ENCODE data around the gene NLRX1. TPM values are rescaled to one million over a fixed set of nuclear protein-coding genes. Genes with fewer than 3 reads are reported as not detected.

NLRX1 gene
- total RNA-seq, 4 donors from 2014 or later, result 16.0 to 27.7 (median 20.5) TPM

DNA sequence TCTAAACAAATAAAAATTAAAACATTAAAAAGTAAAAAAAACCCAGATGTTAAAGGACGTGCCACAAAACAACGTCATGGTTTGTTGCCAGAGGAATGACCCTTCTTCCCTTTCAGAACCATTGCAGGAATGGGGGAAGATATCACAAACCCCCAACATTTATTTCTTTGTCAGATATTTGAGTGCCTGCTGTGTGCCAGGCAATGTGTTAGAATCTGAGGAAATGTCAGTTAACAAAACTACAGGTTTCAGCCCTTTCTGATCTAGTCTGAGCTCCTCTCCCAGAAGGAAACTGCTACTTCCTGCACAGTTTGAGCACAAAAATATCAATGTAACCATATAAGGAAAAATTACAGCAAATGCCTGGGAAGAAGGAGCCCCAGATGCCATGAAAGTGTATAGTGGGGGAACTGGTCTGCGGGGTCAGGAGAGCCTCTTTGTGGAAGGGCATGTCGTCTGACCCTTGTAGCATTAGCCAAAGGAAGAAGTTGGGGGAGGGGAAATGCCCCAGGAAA, 9.7 kb downstream of the NLRX1 start:
- no peak for TF ChIP-seq EP300 (IDR thresholded peaks at IDR 0.05)
- TF ChIP-seq, protein P1, sequence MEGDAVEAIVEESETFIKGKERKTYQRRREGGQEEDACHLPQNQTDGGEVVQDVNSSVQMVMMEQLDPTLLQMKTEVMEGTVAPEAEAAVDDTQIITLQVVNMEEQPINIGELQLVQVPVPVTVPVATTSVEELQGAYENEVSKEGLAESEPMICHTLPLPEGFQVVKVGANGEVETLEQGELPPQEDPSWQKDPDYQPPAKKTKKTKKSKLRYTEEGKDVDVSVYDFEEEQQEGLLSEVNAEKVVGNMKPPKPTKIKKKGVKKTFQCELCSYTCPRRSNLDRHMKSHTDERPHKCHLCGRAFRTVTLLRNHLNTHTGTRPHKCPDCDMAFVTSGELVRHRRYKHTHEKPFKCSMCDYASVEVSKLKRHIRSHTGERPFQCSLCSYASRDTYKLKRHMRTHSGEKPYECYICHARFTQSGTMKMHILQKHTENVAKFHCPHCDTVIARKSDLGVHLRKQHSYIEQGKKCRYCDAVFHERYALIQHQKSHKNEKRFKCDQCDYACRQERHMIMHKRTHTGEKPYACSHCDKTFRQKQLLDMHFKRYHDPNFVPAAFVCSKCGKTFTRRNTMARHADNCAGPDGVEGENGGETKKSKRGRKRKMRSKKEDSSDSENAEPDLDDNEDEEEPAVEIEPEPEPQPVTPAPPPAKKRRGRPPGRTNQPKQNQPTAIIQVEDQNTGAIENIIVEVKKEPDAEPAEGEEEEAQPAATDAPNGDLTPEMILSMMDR (IDR thresholded peaks at IDR 0.05), result no peak
- TF ChIP-seq POLR2A (IDR thresholded peaks at IDR 0.05), result no peak
- WGBS, 2 donors, result 32 to 44% methylated on average over 4 of the region's 4 CpGs
- DNase-seq (ENCODE audit: low spot score in 2 of 2), result no peak
- Histone ChIP-seq H3K27me3 (no peaks in the 10 kb centered on the region), H3K4me3 (no peak overlapping the region), H3K9me3 (no peaks in the 10 kb centered on the region), H3K27ac (no peak overlapping the region), H3K36me3 (peaks cover 0 to 97% (median 0%) of the 10 kb centered on the region in 3 donors), H3K4me1 (peaks cover 0 to 5% (median 0%) of the 10 kb centered on the region in 4 donors)

DNA sequence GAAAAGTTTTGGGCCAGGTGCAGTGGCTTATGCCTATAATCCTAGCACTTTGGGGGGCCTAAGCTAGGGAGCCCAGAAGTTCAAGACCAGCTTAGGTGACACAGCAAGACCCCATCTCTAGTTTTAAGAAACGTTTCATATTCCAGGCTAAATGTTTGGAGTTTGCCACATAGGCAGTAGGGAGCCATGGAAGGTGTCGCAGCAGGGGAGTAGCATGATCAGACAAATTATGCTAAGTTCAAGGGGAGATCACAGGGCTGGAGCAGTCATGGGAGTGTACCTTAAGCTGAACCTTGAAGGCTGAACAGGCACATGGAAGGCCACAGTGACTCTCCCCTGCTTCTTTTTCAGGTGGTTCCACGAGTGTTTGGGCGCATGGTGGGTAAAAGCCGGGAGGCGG, 10.8 kb downstream of the NLRX1 start:
- H3K4me1 ChIP-seq, result peaks cover 0 to 5% (median 0%) of the 10 kb centered on the region in 4 donors
- H3K36me3 ChIP-seq, result peaks cover 0 to 95% (median 0%) of the 10 kb centered on the region in 3 donors
- H3K27me3 ChIP-seq, result no peaks in the 10 kb centered on the region
- H3K27ac ChIP-seq, result no peak overlapping the region
- H3K4me3 ChIP-seq, result no peak overlapping the region
- TF ChIP-seq EP300 (IDR thresholded peaks at IDR 0.05) (no peak), POLR2A (IDR thresholded peaks at IDR 0.05) (no peak)
- TF ChIP-seq, protein P1 (IDR thresholded peaks at IDR 0.05), result no peak
- H3K9me3 ChIP-seq, result no peaks in the 10 kb centered on the region
- no peak for DNase-seq (ENCODE audit: low spot score in 2 of 2)
- 87 to 92% methylated on average over 6 of the region's 6 CpGs for WGBS, 2 donors

DNA sequence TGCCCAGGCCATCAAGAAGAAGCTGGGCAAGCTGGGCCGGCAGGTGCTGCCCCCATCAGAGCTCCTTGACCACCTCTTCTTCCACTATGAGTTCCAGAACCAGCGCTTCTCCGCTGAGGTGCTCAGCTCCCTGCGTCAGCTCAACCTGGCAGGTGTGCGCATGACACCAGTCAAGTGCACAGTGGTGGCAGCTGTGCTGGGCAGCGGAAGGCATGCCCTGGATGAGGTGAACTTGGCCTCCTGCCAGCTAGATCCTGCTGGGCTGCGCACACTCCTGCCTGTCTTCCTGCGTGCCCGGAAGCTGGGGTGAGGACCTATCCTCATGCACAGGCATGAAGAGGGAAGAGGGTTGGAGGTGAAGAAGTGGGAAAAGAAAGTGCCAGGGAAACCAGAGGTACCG, 11.5 kb downstream of the NLRX1 start:
- peaks cover 0 to 5% (median 0%) of the 10 kb centered on the region in 4 donors for H3K4me1 ChIP-seq
- no peaks in the 10 kb centered on the region for H3K27me3 ChIP-seq
- no peak overlapping the region for H3K27ac ChIP-seq
- TF ChIP-seq, protein P1 (IDR thresholded peaks at IDR 0.05), result no peak
- no peak for TF ChIP-seq EP300 (IDR thresholded peaks at IDR 0.05)
- TF ChIP-seq POLR2A (IDR thresholded peaks at IDR 0.05), result no peak
- 94 to 95% methylated on average over 10 of the region's 10 CpGs for WGBS, 2 donors
- no peak for DNase-seq (ENCODE audit: low spot score in 2 of 2)
- H3K4me3 ChIP-seq, result no peak overlapping the region
- H3K36me3 ChIP-seq, result peaks cover 0 to 89% (median 0%) of the 10 kb centered on the region in 3 donors
- H3K9me3 ChIP-seq, result no peaks in the 10 kb centered on the region

- Histone ChIP-seq H3K36me3 (peaks cover 0 to 79% (median 0%) of the 10 kb centered on the region in 3 donors), H3K4me1 (peaks cover 0 to 5% (median 0%) of the 10 kb centered on the region in 4 donors), H3K27ac (no peak overlapping the region), H3K4me3 (no peak overlapping the region), H3K27me3 (no peaks in the 10 kb centered on the region), H3K9me3 (no peaks in the 10 kb centered on the region)
- WGBS, 2 donors, result 75 to 80% methylated on average over 6 of the region's 6 CpGs
- TF ChIP-seq POLR2A (IDR thresholded peaks at IDR 0.05), result no peak
- TF ChIP-seq, protein P1 (IDR thresholded peaks at IDR 0.05), result no peak
- DNase-seq (ENCODE audit: low spot score in 2 of 2), result no peak
Observed at GRCh38 chr11:119180729-119181676, 12.5 kb downstream of the NLRX1 start.
